Motor neuron (in vitro differentiated cells): Measurements from ENCODE around the gene MINDY4. TPM values are rescaled to one million over a fixed set of nuclear protein-coding genes. Genes with fewer than 3 reads are reported as not detected.
A peak's percentile ranks its signal among the peaks of the same experiment; 100 is the strongest.

Experiments
- ATAC-seq, 8 experiments: fragments of 200-7000 bp; cut with Tn5 transposase; replicated peaks in 6 of 8; 2 replicates each; pipeline ENCODE4 v1.8.0; 2021; ENCODE audit warnings: mild to moderate bottlenecking in 8 of 8, moderate library complexity in 8 of 8
- H3K27ac ChIP-seq, 2 donors: fragments of 250-450 bp; sonication (Bioruptor Pico); 2 replicates each; pipeline ENCODE4 v1.9.0; 2021; ENCODE audit warnings: antibody characterized with exemption in 2 of 2, mild to moderate bottlenecking in 2 of 2, moderate library complexity in 1 of 2
- H3K4me1 ChIP-seq, 2 donors: fragments of 250-450 bp; sonication (Bioruptor Pico); replicated peaks in 1 of 2; 2 replicates each; pipeline ENCODE4 v1.6.1; 2021; ENCODE audit warnings: antibody characterized with exemption in 2 of 2, mild to moderate bottlenecking in 2 of 2, moderate library complexity in 1 of 2
- H3K4me3 ChIP-seq, 5 donors: fragments of 250-450 bp; sonication (Bioruptor Pico); 2 replicates each; pipeline ENCODE4 v1.9.0; 2021; ENCODE audit warnings: antibody characterized with exemption in 5 of 5, mild to moderate bottlenecking in 5 of 5, moderate library complexity in 4 of 5
- WGBS, 10 experiments: fragments of 450-650 bp; shearing (Covaris generic); methylation state at CpG; one replicate each; pipeline ENCODE4 v1.0.0; 2022; 5-methylcytosine and 5-hydroxymethylcytosine counted together
- in situ Hi-C, 9 experiments: fragments of 400-800 bp; cut with MboI; loops; one replicate each; pipeline ENCODE4 v1.15.0; 2021; ENCODE audit warnings: low sequenced_read_pairs in 9 of 9, low pct_unique_long_range_greater_than_20kb in 2 of 9; ENCODE audit not compliant: unreplicated experiment in 9 of 9
- total RNA-seq, 8 experiments: library from RNA; unstranded; fragments of 300-600 nt; gene quantifications; 2 replicates each; pipeline versions ENCODE4 v1.2.3 to v1.2.4, GENCODE V29; 2022

Gene MINDY4
- total RNA-seq, 8 experiments from 2014 or later: 2.5 to 12.3 (median 4.6) TPM

GRCh38 chr7:30764030-30764975 lies 6.9 kb upstream of the MINDY4 start:
- peak in 1 of 8 experiments; percentile 17 for ATAC-seq
- WGBS, 10 experiments: 5 to 90% (median 58%) methylated on average over 1 to 6 of the region's 6 CpGs; no CpG with 5 or more reads in 2 of the 10 experiments
- in situ Hi-C loops: no loop called here

DNA sequence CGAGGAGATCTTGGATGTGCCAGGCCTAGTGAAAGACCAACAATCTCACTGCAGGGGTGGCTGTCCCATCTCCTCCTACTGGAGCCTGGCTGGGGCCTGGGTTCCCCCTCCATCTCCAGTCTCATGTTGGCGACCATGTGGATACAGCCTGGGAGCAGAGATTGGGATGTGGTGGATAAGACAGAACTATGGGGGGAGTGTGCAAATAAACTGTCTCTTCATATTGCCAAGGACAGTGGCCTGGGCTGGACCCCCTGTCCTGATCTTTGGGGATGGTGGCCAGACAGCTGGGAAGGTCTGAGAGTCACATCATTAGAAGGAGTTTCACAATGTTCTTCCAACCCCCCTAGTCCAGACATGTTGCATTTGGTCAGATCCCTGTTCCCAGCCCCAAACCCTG lies 5.8 kb upstream of the MINDY4 start:
- in situ Hi-C loops: no loop called here
- no peak for ATAC-seq
- H3K4me3 ChIP-seq: no peak overlapping the region

More at GRCh38 chr7:30764030-30764975, 6.9 kb upstream of the MINDY4 start:
- Histone ChIP-seq H3K4me3 (no peak overlapping the region), H3K27ac (no peak overlapping the region), H3K4me1 (peaks cover 12 to 14% of the 10 kb centered on the region in 2 donors)

GRCh38 chr7:30770845-30771173 lies 408 bp upstream of the MINDY4 start:
- Histone ChIP-seq H3K4me3 (peak overlapping the region; percentile 46 to 74 (median 54)), H3K27ac (no peak overlapping the region), H3K4me1 (peaks cover 11 to 16% of the 10 kb centered on the region in 2 donors)
- in situ Hi-C loops: no loop called here
- WGBS, 10 experiments: 41 to 100% (median 70%) methylated on average over 2 to 5 of the region's 9 CpGs; no CpG with 5 or more reads in 3 of the 10 experiments
- no peak for ATAC-seq

More for the DNA sequence above, 5.8 kb upstream of the MINDY4 start:
- peaks cover 12 to 14% of the 10 kb centered on the region in 2 donors for H3K4me1 ChIP-seq
- WGBS, 10 experiments: 58 to 100% (median 83%) methylated on average over 1 to 2 of the region's 2 CpGs; no CpG with 5 or more reads in 6 of the 10 experiments
- peak overlapping the region in 1 of 2 donors; percentile 44 for H3K27ac ChIP-seq

GRCh38 chr7:30771880-30772425 lies 736 bp downstream of the MINDY4 start:
- ATAC-seq: peak; percentile 5 to 18 (median 13)
- in situ Hi-C loops: no loop called here
- WGBS, 10 experiments: 0 to 20% (median 0%) methylated on average over 1 to 3 of the region's 15 CpGs; no CpG with 5 or more reads in 5 of the 10 experiments

GRCh38 chr7:30772984-30773383 lies 1.8 kb downstream of the MINDY4 start:
- no peak for ATAC-seq
- WGBS, 10 experiments: 100% methylated on average over 1 to 3 of the region's 6 CpGs; no CpG with 5 or more reads in 6 of the 10 experiments
- Histone ChIP-seq H3K4me3 (no peak overlapping the region), H3K4me1 (peaks cover 10% of the 10 kb centered on the region in 2 donors), H3K27ac (no peak overlapping the region)
- in situ Hi-C loops: no loop called here

More at GRCh38 chr7:30771880-30772425, 736 bp downstream of the MINDY4 start:
- Histone ChIP-seq H3K27ac (peak overlapping the region in 1 of 2 donors; percentile 48), H3K4me1 (peaks cover 10% of the 10 kb centered on the region in 2 donors), H3K4me3 (peak overlapping the region; percentile 46 to 74 (median 54))

DNA sequence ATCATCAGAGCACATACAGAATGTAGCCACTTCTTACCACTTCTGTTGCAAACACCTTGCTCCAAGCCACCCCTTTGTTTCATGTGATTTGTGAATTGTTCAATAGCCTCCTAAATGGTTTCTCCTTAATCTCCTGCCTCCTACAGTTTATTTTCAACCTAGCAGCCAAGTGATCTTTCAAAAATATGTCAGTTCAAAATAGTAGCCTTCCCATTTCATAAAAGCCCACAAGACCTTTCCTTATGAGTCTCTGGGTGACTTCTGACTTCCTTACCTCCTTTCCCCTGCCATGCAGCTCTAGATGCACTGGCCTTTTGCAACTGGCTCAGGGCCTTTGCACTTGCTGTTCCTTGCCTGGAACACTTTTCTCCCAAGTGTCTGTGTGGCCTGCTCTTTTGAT lies 4.8 kb downstream of the MINDY4 start:
- peaks cover 10% of the 10 kb centered on the region in 2 donors for H3K4me1 ChIP-seq
- H3K4me3 ChIP-seq: no peak overlapping the region
- H3K27ac ChIP-seq: no peak overlapping the region
- in situ Hi-C loops: loop anchor here in 1 of 9 experiments (25.0 kb wide), 1 partner anchor 336 kb away; no protein-coding TSS in a partner anchor
- no peak for ATAC-seq

- ATAC-seq: no peak
- Histone ChIP-seq H3K4me1 (peaks cover 10% of the 10 kb centered on the region in 2 donors), H3K4me3 (no peak overlapping the region), H3K27ac (no peak overlapping the region)
- in situ Hi-C loops: loop anchor here in 1 of 9 experiments (25.0 kb wide), 1 partner anchor 335 kb away; no protein-coding TSS in a partner anchor
- 50 to 100% (median 81%) methylated on average over 2 to 4 of the region's 4 CpGs; no CpG with 5 or more reads in 2 of the 10 experiments for WGBS, 10 experiments
Measured at GRCh38 chr7:30776971-30777370, 5.8 kb downstream of the MINDY4 start.

- peak in 2 of 8 experiments; percentile 16 to 85 for ATAC-seq
- H3K4me3 ChIP-seq: no peak overlapping the region
- in situ Hi-C loops: loop anchor here in 1 of 9 experiments (25.0 kb wide), 1 partner anchor 334 kb away; no protein-coding TSS in a partner anchor
- 32 to 100% (median 91%) methylated on average over 3 to 11 of the region's 15 CpGs; no CpG with 5 or more reads in 1 of the 10 experiments for WGBS, 10 experiments
- H3K27ac ChIP-seq: no peak overlapping the region
- H3K4me1 ChIP-seq: no peaks in the 10 kb centered on the region
Measured at GRCh38 chr7:30778255-30779025, 7.2 kb downstream of the MINDY4 start.

- no peaks in the 10 kb centered on the region for H3K4me1 ChIP-seq
- H3K4me3 ChIP-seq: no peak overlapping the region
- WGBS, 10 experiments: 17 to 100% (median 81%) methylated on average over 1 to 5 of the region's 5 CpGs; no CpG with 5 or more reads in 1 of the 10 experiments
- in situ Hi-C loops: loop anchor here in 1 of 9 experiments (25.0 kb wide), 1 partner anchor 333 kb away; no protein-coding TSS in a partner anchor
- ATAC-seq: no peak
- no peak overlapping the region for H3K27ac ChIP-seq
Measured at GRCh38 chr7:30779574-30779973, 8.4 kb downstream of the MINDY4 start.

GRCh38 chr7:30780941-30781340 lies 9.7 kb downstream of the MINDY4 start:
- peak in 3 of 8 experiments; percentile 12 to 86 (median 66) for ATAC-seq
- 43 to 100% (median 93%) methylated on average over 1 to 4 of the region's 4 CpGs; no CpG with 5 or more reads in 3 of the 10 experiments for WGBS, 10 experiments

DNA sequence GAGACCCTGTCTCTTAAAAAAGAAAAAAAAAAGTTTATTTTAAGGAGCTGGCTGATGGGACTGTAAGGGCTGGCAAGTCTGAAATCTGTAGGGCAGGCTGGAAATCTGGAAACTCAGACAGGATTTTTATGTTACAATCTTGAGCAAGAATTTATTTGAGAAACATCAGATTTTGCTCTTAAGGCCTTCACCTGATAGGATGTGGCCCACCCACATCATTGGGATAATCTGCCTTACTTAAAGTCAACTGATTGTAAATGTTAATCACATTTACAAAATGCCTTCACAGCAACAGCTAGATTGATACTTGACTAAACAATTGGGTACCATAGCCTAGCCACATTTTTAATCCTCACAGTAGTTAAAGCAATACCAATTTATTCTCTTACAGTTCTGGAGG lies 11.5 kb downstream of the MINDY4 start:
- ATAC-seq: no peak
- in situ Hi-C loops: loop anchor here in 1 of 9 experiments (25.0 kb wide), 1 partner anchor 330 kb away; no protein-coding TSS in a partner anchor
- no peak overlapping the region for H3K4me3 ChIP-seq
- H3K4me1 ChIP-seq: no peaks in the 10 kb centered on the region
- no peak overlapping the region for H3K27ac ChIP-seq

More at GRCh38 chr7:30780941-30781340, 9.7 kb downstream of the MINDY4 start:
- Histone ChIP-seq H3K27ac (no peak overlapping the region), H3K4me3 (no peak overlapping the region), H3K4me1 (no peaks in the 10 kb centered on the region)
- in situ Hi-C loops: loop anchor here in 1 of 9 experiments (25.0 kb wide), 1 partner anchor 331 kb away; no protein-coding TSS in a partner anchor

GRCh38 chr7:30785786-30786185 lies 14.6 kb downstream of the MINDY4 start:
- in situ Hi-C loops: loop anchor here in 1 of 9 experiments (25.0 kb wide), 1 partner anchor 327 kb away; no protein-coding TSS in a partner anchor
- no peak for ATAC-seq
- Histone ChIP-seq H3K27ac (no peak overlapping the region), H3K4me3 (no peak overlapping the region), H3K4me1 (no peaks in the 10 kb centered on the region)
- WGBS, 10 experiments: 87 to 100% (median 94%) methylated on average over 2 to 8 of the region's 9 CpGs; no CpG with 5 or more reads in 3 of the 10 experiments
